Colonic mucosa (tissue), 4 donors: ENCODE results near the gene RAB5IF. TPM values are rescaled to one million over a fixed set of nuclear protein-coding genes. Genes with fewer than 3 reads are reported as not detected.

Source experiments
- DNase-seq: peaks from one replicate; pipeline ENCODE4 v3.0.0-alpha.2; 2020
- H3K27ac ChIP-seq: fragments of 200-600 bp; one replicate; pipeline ENCODE4 v1.8.0; 2021
- H3K27me3 ChIP-seq: fragments of 200-600 bp; one replicate; pipeline ENCODE4 v1.8.0; 2021
- H3K36me3 ChIP-seq: fragments of 200-600 bp; one replicate; pipeline ENCODE4 v1.8.0; 2021
- H3K4me1 ChIP-seq: fragments of 200-600 bp; one replicate; pipeline ENCODE4 v1.8.0; 2021; ENCODE audit warnings: mild to moderate bottlenecking
- H3K4me3 ChIP-seq: fragments of 200-600 bp; one replicate; pipeline ENCODE4 v1.8.0; 2021
- H3K9ac ChIP-seq, 2 donors: one replicate each; pipeline ENCODE4 v1.7.0; 2013; ENCODE audit warnings: control low read depth in 2 of 2, low read depth in 2 of 2, low read length in 2 of 2
- H3K9me3 ChIP-seq: fragments of 200-600 bp; one replicate; pipeline ENCODE4 v1.8.0; 2021
- intact Hi-C: fragments of 100-400 bp; cut with DNase I; formaldehyde crosslinking; loops from one replicate; pipeline ENCODE4 v1.14.1; 2022
- total RNA-seq, 2 donors: library from RNA; stranded (reverse); fragmentation: NEBNext Ultra II Directional in 1 of 2; extraction: Animal tissue kit (Norgen Biotek cat#: 25700) in 1 of 2; gene quantifications; one replicate each; pipeline ENCODE4 v1.2.1, GENCODE V29; 2021
- TF ChIP-seq, protein P1 (sequence below): fragments of 200-600 bp; IDR thresholded peaks from one replicate; pipeline ENCODE4 v1.8.0; 2022; ENCODE audit warnings: antibody characterized with exemption, mild to moderate bottlenecking
- donor health status: healthy.
- donor health status: DM: no; HTN: no; CAD: no.
- donor health status: DM: no; HTN: no; CAD: no.

Gene RAB5IF
- total RNA-seq, 2 donors from 2014 or later: 143 to 207 TPM

- no peaks in the 10 kb centered on the region for H3K4me1 ChIP-seq
- no peaks in the 10 kb centered on the region for H3K36me3 ChIP-seq
- TF ChIP-seq, protein P1, sequence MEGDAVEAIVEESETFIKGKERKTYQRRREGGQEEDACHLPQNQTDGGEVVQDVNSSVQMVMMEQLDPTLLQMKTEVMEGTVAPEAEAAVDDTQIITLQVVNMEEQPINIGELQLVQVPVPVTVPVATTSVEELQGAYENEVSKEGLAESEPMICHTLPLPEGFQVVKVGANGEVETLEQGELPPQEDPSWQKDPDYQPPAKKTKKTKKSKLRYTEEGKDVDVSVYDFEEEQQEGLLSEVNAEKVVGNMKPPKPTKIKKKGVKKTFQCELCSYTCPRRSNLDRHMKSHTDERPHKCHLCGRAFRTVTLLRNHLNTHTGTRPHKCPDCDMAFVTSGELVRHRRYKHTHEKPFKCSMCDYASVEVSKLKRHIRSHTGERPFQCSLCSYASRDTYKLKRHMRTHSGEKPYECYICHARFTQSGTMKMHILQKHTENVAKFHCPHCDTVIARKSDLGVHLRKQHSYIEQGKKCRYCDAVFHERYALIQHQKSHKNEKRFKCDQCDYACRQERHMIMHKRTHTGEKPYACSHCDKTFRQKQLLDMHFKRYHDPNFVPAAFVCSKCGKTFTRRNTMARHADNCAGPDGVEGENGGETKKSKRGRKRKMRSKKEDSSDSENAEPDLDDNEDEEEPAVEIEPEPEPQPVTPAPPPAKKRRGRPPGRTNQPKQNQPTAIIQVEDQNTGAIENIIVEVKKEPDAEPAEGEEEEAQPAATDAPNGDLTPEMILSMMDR: no peak
- no peak for DNase-seq
- H3K9ac ChIP-seq: no peak overlapping the region
- no peaks in the 10 kb centered on the region for H3K27me3 ChIP-seq
- H3K4me3 ChIP-seq: no peak overlapping the region
- H3K9me3 ChIP-seq: no peaks in the 10 kb centered on the region
- intact Hi-C loops: no loop called here
- no peak overlapping the region for H3K27ac ChIP-seq
Measured at GRCh38 chr20:36582821-36583220, 22.8 kb upstream of the RAB5IF start.

GRCh38 chr20:36584018-36584481 is 21.5 kb upstream of the RAB5IF start:
- Histone ChIP-seq H3K4me3 (no peak overlapping the region), H3K36me3 (no peaks in the 10 kb centered on the region), H3K27ac (no peak overlapping the region), H3K27me3 (no peaks in the 10 kb centered on the region), H3K9ac (no peak overlapping the region), H3K9me3 (no peaks in the 10 kb centered on the region), H3K4me1 (no peaks in the 10 kb centered on the region)
- intact Hi-C loops: no loop called here
- TF ChIP-seq, protein P1: no peak
- DNase-seq: no peak

GRCh38 chr20:36585410-36586125 is 20.0 kb upstream of the RAB5IF start:
- TF ChIP-seq, protein P1: no peak
- Histone ChIP-seq H3K9ac (no peak overlapping the region), H3K9me3 (no peaks in the 10 kb centered on the region), H3K27me3 (no peaks in the 10 kb centered on the region), H3K4me3 (no peak overlapping the region), H3K27ac (no peak overlapping the region), H3K4me1 (no peaks in the 10 kb centered on the region), H3K36me3 (no peaks in the 10 kb centered on the region)
- DNase-seq: no peak
- intact Hi-C loops: no loop called here

- TF ChIP-seq, protein P1: no peak
- H3K27ac ChIP-seq: no peak overlapping the region
- intact Hi-C loops: no loop called here
- H3K27me3 ChIP-seq: no peaks in the 10 kb centered on the region
- no peak overlapping the region for H3K4me3 ChIP-seq
- H3K9me3 ChIP-seq: no peaks in the 10 kb centered on the region
- H3K4me1 ChIP-seq: no peaks in the 10 kb centered on the region
- no peak overlapping the region for H3K9ac ChIP-seq
- H3K36me3 ChIP-seq: no peaks in the 10 kb centered on the region
- DNase-seq: no peak
Measured at GRCh38 chr20:36587388-36588070, 18.1 kb upstream of the RAB5IF start.

DNA sequence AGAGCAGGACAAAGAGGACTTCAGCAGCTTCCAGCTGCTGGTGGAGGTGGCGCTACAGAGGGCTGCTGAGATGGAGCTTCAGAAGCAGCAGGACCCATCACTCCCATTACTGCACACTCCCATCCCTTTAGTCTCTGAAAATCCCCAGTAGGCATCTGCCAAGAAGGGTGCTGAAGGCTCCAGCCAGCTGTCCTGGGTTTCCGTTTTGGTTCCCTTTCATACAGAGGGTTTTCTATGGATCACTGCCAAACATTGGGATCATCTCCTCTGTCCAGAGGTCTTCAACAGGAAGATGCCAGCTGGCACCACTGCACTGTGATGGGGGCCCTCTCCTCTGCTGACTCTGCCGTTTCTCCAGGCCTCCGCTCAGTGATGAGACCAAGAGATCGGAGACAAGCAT is 14.3 kb upstream of the RAB5IF start:
- Histone ChIP-seq H3K27ac (no peak overlapping the region), H3K9me3 (no peaks in the 10 kb centered on the region), H3K27me3 (no peaks in the 10 kb centered on the region), H3K4me1 (no peaks in the 10 kb centered on the region), H3K36me3 (no peaks in the 10 kb centered on the region), H3K9ac (no peak overlapping the region), H3K4me3 (no peak overlapping the region)
- intact Hi-C loops: loop anchor here (5.0 kb wide), 1 partner anchor 34 kb away; no protein-coding TSS in a partner anchor
- no peak for DNase-seq
- TF ChIP-seq, protein P1: no peak
